ENCODE results near the gene ACKR3.

DNA sequence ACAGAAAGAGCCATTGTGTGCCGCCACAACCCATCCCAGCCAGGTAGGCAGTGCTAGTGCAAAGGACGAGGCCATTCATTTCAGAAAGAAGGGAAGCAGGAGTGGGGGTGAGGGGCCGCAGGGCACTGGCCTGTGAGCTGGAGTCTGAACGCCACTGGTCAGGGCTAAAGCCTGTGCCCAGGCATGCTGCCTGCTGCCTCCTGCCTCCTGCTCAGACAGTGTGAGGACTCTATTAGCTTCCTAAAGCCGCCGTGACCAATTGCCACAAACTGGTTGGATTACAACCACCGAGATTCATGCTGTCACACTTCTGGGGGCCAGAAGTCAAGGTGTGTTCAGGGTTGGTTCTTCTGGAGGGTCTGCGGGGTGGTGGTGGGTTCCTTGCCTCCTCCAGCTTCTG, 21.2 kb downstream of the ACKR3 start:
- TF ChIP-seq, protein P1, sequence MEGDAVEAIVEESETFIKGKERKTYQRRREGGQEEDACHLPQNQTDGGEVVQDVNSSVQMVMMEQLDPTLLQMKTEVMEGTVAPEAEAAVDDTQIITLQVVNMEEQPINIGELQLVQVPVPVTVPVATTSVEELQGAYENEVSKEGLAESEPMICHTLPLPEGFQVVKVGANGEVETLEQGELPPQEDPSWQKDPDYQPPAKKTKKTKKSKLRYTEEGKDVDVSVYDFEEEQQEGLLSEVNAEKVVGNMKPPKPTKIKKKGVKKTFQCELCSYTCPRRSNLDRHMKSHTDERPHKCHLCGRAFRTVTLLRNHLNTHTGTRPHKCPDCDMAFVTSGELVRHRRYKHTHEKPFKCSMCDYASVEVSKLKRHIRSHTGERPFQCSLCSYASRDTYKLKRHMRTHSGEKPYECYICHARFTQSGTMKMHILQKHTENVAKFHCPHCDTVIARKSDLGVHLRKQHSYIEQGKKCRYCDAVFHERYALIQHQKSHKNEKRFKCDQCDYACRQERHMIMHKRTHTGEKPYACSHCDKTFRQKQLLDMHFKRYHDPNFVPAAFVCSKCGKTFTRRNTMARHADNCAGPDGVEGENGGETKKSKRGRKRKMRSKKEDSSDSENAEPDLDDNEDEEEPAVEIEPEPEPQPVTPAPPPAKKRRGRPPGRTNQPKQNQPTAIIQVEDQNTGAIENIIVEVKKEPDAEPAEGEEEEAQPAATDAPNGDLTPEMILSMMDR (IDR thresholded peaks at IDR 0.05), result no peak
- TF ChIP-seq EP300 (IDR thresholded peaks at IDR 0.05) (no peak), POLR2A (IDR thresholded peaks at IDR 0.05) (no peak)
